GM18520 (cell line): ENCODE data around the gene ARMCX1.
"Not testable (repeated sequence)": the region's sequence is repeated elsewhere in the genome, so short reads cannot be mapped to it uniquely, and the experiment has no call there.

Experiments used
- ATAC-seq: cut with Tn5 transposase; IDR thresholded peaks from one replicate; pipeline ENCODE4 v1.9.1; 2021; ENCODE audit not compliant: unreplicated experiment

Gene ARMCX1

DNA sequence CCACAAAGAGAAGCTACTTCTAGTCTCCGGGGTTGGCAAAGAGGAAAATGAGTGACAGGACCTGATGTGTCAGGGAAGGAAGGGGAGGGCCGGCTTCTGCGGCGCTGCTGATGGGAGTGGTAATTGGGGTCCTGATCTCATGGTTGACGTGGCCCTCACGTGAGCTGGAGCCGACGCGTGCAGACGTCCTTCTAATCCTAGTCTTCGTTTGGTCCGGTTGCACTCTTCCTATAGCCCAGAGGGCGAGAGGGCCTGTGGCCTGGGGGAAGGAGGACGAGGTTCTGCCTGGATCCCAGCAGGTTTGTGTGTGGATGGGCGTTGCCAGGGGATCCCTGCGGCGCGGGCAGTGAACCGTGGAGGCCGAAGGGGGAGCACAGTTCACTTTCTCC, at the start of gene ARMCX1:
TSS of gene ARMCX1 (plus strand) at position 186 of the 389 bp plus-strand sequence. CDS start 2,384 bp downstream, outside the sequence.
- ATAC-seq, result no peak

GRCh38 chrX:101502929-101503328, 47.4 kb upstream of the ARMCX1 start:
- not testable (repeated sequence) for ATAC-seq

DNA sequence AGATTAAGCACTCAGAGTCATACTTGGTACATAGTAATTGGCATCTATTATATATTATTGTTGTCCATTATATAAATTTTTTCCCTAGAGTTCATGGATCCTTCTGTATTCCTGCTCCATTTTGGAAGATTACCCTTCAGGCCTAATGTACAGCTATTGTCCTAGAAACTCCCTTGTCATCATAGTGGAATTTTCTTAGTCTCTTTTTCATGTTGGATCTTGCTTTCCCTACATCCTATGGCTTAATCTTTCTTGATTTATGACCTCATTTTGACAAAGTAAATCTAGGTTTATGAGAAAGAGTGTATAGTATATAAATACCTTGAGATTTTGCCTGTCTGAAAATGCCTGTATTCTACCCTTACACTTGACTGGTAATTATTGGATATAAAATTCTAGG, 43.0 kb upstream of the ARMCX1 start:
- ATAC-seq, result no peak

DNA sequence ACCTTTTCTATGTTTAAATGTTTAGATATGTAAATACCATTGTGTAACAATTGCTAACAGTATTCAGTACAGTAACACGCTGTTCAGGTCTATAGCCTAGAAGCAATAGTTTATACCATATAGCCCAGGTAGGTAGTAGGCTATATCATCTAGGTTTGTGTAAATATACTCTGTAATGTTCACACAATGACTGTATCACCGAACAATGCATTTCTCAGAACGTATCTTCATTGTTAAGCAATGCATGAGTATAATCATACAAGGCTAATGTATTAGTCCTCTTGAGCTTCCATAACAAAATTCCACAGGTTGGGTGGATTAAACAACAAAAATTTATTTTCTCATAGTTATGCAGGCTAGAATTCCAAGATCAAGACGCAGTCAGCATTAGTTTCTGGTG, 42.4 kb upstream of the ARMCX1 start:
- no peak for ATAC-seq

GRCh38 chrX:101530944-101531343, 19.4 kb upstream of the ARMCX1 start:
- ATAC-seq, result no peak

GRCh38 chrX:101539116-101539515, 11.2 kb upstream of the ARMCX1 start:
- ATAC-seq, result no peak

GRCh38 chrX:101550751-101551379, 518 bp downstream of the ARMCX1 start:
- no peak for ATAC-seq

- no peak for ATAC-seq
These were observed 1.0 kb downstream of the ARMCX1 start for GRCh38 chrX:101551380-101551767.

DNA sequence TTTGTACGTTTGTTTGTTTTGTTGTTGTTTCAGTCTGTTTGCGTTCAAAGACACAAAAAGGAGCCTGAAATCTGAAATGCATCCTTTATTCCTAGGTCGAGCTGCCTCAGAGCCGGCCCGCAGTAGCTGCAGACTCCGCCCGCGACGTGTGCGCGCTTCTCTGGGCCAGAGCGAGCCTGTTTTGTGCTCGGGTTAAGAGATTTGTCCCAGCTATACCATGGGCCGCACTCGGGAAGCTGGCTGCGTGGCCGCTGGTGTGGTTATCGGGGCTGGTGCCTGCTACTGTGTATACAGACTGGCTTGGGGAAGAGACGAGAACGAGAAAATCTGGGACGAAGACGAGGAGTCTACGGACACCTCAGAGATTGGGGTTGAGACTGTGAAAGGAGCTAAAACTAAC, 2.4 kb downstream of the ARMCX1 start:
- no peak for ATAC-seq

- no peak for ATAC-seq
These were observed 14.3 kb downstream of the ARMCX1 start for GRCh38 chrX:101564651-101565050.

DNA sequence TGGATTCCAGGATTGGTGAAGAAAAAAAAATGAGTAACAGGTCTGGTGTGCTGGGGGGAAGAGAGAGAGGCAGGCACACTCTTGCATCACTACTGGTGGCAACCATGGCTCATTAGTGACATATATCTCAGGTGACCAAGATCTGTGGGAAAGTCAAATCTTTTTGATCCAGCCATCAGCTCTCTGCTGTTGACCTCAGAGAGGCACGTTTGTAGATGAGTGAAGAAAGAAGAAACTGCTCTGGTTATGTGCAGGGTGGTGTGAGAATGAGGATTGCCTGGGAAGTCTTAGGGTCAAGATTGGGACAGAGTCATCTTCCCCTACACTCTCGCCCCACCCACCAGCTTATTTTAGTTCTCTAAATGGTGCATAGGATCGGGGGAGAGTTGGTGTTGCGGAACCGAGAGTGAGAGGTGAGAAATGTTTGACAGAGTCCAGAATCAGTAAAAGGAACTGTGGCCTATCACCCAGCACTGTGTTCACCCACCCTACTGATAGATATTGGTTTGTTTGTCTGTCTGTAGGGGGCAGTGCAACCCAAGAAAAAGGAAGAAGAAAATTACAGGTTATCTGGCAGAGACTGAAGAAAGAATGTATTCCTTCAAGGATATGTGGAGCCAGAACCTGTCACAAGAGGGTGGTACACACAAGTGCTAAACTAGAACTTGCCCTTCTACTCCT, 45.5 kb downstream of the ARMCX1 start:
- peak; percentile 98 for ATAC-seq

- ATAC-seq, result not testable (repeated sequence)
These were observed 49.2 kb downstream of the ARMCX1 start for GRCh38 chrX:101599592-101599991.

- no peak for ATAC-seq
These were observed 51.7 kb downstream of the ARMCX1 start for GRCh38 chrX:101602077-101602476.
